Activated naive CD4-positive, alpha-beta T cell treated with Interleukin-2 at 50 U/mL for 16 hours (primary cell): Measurements from ENCODE around the gene TMEM87B.

Source experiments
- DNase-seq: peaks from one replicate; pipeline ENCODE4 v3.0.0-alpha.2; 2020

Gene TMEM87B

DNA sequence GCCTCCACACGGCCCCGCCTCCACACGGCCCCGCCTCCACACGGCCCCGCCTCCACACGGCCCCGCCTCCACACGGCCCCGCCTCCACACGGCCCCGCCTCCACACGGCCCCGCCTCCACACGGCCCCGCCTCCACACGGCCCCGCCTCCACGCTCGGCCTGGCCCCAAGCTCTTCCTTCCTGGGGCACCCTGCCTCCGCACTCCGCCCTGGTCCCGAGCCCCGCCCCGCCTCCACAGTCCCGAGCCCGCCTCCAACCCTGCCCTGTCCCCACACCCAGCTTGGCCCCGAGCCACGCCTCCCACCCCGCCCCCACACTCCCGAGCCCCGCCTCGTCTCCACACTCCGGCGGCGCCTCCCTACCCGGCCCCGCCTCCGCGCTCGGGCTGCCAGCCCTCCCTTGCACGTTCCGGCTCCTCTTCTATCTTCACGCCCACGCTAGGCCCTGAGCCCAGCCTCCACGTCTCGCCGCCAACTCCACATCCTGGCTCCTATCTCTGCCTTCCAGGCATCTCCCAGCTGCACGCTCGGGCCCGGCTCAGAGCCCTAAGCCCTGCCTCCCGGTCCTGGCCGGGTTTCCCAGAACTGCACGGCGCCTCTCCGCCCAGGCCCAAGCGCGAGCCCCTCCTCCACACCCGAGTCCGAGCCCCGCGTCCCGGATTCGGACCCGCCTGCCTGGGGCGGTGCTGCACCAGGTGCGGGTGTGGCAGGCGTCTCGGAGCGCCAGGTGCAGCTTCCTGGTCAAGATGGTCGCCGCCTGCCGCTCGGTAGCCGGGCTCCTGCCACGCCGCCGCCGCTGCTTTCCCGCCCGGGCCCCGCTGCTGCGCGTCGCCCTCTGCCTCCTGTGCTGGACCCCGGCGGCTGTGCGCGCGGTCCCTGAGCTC lies at the start of gene TMEM87B:
Gene TMEM87B, plus strand, starts transcription at position 423 of the 883 bp plus-strand sequence. Its CDS starts 323 bp downstream, at position 746.
- peak; percentile 96 for DNase-seq

GRCh38 chr2:112005406-112006075 lies 49.5 kb upstream of the TMEM87B start:
- no peak for DNase-seq

- DNase-seq = no peak
Observed at GRCh38 chr2:112006076-112006410, 49.0 kb upstream of the TMEM87B start.

DNA sequence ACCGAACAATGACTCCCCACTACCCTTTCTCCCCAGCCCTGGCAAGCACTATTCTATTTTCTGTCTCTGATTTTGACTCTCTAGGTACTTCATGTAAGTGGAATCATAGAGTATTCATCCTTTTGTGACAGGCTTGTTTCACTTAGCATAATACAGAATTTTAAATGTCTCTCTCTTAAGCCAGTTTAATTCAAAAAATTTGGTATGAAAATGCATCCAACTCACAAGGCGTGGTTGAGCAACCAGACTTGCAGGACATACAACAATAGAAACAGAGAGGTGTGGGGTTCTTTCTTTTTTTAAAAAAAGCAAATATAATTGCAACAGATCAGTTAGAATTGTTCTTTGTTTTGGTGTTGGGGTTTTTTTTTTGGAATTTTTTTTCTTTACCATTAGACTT lies 47.6 kb upstream of the TMEM87B start:
- DNase-seq = no peak

- no peak for DNase-seq
Observed at GRCh38 chr2:112008910-112009485, 46.1 kb upstream of the TMEM87B start.

DNA sequence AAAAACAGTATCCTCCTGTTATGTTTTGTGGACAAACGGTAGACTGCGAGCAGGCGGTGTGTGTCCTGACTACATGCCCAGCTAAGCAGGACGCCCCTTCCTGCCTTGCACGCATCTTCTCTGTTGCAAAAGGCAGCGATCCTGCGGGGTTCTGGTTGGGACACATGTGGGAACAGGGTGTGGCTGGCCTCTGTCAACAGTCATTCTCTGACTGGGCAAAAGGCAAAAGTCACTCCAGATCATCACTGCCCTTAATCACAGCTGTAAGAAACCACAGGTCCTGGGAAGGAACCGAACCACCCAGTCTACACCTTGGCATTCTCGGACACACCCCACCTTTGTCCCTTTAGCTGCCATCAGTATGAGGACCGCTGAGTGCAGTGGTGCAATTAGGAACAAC lies 44.3 kb upstream of the TMEM87B start:
- DNase-seq = no peak

DNA sequence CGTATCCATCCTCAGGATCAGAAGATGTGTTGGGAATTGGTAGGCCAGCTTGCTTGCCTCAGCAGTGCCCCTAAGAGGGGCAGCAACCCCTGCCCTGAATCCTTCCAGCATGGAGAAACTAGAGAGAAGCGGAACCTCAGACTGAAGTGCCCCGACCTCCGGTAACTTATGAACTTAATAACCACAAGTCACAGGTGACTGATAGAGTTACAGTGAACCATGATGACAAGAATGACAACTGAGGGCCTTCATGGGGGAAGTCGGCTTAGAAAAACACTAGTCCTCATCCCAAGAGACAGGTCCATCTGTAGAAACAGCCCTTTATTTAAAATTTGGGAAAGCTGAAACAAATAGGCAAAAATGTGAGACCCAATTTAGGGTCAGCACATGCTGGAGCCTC lies 42.5 kb upstream of the TMEM87B start:
- DNase-seq = no peak

DNA sequence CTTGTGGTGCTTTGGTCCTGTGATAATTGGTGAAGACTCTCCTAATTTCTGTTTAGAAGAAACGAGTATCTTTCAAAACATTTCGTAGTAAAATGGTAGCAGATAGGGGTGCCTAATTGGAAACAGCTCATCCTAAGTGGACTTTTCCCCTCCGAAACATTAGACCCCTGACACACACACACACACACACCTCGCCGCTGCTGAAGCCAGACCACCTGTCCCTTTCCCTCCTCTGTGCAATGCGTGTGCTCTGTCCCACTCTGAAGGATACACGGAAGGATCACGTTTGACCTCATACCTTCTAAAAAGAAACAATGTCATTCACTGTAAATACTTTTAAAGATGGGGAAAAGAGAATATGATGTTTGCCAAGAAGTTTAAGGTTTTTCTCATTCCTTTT lies 36.2 kb upstream of the TMEM87B start:
- DNase-seq = no peak

- no peak for DNase-seq
Observed at GRCh38 chr2:112019569-112019982, 35.5 kb upstream of the TMEM87B start.

DNA sequence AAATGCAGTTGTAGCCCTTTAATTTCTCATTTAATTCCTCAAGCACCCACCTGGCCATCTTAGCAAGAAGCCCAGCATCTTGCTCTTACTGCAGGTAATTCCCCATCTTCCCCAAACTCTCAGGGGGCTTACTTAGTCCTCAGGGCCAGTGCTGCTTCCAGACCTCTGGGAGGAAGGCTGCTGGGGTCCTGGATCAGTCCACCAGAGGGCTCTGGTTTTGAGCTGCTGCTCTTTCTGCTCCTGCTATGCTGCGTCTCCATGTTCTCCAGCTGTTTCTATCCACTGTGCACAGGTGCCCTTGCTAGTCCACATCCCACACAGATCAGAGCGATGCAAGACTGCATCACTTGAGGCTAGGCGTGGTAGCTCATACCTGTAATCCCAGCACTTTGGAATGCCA lies 34.5 kb upstream of the TMEM87B start:
- DNase-seq = no peak

GRCh38 chr2:112021290-112021689 lies 33.8 kb upstream of the TMEM87B start:
- no peak for DNase-seq

- DNase-seq = no peak
Observed at GRCh38 chr2:112021781-112022231, 33.3 kb upstream of the TMEM87B start.

DNA sequence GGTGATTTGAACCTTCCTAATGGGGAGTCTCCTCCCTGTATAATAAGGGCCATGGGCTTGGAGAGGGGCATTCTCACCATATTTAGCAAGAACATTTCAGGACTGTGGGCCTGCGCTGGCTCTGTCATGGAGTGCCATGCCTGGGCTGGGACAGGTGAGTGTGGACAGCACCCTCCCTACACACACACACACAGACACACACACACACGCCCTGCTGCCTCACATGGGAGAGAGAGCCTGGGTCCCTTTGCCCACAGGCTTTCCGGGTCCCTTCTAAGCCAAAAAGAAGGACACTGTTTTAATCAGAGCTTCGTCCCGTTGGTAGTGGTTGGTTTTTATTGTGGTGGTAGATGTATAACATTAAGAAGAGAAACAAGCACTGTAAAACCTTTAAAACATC lies 31.4 kb upstream of the TMEM87B start:
- DNase-seq = no peak

GRCh38 chr2:112024231-112024630 lies 30.8 kb upstream of the TMEM87B start:
- DNase-seq = no peak

DNA sequence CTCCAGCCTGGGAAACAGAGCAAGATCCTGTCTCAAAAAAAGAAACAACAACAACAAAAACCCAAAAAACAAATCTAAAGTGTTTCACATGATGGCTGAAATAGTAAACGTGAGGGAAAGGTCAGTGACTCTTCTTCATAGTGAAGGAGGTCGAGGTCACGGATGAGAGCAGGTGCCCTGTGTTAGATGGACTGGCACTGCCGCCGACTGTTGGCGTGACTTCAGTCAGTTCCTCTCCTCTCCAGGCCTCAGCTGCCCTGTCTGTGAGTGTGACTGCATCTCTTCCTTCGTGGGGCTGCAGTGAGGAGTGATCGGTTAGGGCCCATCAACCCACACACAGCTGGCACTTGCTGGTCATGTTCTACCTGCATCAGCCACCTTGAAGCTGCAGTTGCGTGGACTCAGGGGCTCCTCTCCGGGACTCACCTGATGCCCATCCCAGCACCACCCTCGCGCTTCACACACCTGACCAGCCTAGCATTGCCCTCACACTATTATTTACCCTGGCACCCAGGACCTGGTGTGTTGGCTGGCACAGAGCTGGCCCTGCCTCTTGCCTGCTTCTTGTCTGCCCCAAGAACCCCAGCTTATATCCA lies 30.1 kb upstream of the TMEM87B start:
- no peak for DNase-seq

DNA sequence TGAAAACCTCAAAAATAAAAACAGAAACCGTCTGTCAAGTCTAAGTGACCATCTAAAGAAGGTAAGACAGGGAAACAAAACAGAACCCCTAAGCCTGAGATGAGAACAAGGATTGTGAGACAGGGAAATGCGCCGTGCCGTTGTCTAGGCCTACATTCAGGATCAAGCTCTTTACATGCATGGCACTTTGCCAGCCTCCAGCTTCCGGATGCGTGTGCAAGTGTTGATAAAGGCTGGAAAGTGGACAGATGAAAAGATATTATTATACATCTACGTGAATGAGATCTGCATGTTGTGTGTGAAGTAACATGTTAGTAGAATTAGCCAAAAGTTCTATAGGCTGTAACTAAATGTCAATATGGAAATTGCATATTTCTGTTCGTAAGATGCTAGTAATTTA lies 28.6 kb upstream of the TMEM87B start:
- DNase-seq = no peak

DNA sequence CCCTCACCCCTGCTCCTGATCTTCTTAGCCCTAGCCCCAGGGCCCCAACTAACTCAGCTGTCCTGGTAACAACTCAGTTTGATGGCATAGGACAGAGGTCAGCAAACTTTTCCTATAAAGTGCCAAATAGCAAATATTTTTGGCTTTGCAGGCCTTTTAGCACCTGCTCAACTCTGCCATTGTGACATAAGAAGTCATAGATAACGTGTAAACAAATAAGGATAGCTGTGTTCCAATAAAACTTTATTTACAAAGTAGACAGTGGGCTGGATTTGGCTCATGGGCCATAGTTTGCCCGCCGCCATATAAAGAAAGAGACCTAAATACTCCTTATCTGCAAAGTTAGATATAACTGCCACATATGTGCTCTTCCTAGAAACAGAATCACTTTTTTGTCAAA lies 27.3 kb upstream of the TMEM87B start:
- DNase-seq = no peak

GRCh38 chr2:112029164-112029563 lies 25.9 kb upstream of the TMEM87B start:
- DNase-seq = no peak

DNA sequence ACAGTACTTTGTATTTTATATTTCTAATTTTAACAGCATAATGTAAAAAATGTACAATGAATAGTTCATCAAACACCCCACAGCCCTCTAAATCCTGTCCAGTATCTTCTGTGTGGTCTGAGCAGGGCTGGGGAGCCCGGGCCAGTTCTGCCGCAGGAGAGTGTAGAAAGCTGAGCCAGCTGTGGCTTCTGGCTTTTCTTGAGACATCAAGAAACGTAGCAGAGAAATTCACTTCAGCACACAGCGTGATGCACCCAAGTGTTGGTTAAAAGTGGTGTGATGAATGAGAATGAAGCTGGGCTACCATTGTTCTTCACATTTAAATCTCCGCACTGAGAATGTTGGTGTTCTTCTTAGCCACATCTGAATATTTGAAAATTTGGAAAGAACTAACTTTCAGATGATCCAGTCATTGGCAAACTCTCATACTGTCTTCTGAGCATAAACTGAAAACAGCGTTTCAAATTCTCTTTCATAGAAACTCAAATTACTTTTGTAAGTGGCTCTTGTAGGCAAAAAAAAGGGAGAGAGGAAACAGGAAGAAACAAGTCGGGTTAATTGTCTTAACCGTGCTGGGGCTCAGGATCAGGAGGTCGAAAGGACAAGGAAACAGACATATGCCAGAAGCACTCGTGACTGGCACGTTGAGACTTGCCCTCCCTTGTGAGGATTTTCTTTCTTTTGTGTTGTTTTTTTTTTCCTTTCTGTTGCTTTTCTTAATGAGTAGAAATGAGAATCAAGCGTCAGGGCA lies 23.4 kb upstream of the TMEM87B start:
- no peak for DNase-seq

DNA sequence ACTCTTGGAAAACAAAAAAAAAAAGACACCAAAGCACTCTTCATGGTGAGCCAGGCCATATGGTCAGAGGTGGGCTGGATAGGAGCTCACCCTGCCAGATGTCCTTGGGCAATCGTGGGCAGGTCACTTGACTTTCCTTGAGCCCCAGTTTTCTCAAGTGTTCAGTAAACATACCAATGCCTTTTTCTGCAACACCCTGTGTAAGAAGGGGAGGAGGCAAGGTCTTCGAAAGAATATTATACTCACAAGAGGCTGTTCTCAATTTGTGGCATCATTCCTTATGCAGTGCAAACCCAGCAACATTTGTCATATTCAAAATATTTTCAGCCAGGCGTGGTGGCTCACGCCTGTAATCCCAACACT lies 22.9 kb upstream of the TMEM87B start:
- no peak for DNase-seq

GRCh38 chr2:112032689-112033465 lies 22.2 kb upstream of the TMEM87B start:
- no peak for DNase-seq

DNA sequence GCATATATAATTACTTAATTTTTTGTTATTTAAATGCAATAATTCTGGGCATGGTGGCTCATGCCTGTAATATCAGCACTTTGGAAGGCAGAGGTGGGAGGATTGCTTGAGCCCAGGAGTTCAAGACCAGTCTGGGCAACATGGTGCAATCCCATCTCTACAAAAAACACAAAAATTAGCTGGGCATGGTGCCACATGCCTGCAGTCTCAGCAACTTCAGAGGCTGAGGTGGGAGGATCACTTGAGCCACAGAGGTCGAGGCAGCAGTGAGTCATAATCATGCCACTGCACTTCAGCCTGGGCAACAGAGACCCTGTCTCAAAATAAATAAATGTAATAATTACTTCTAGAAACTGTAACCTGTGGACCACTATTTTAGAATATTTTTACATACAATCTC lies 21.5 kb upstream of the TMEM87B start:
- DNase-seq = no peak
